Measurements from ENCODE around the gene SUPT20H. TPM values are rescaled to one million over a fixed set of nuclear protein-coding genes. Genes with fewer than 3 reads are reported as not detected.

SUPT20H gene
- total RNA-seq, 1 donor from 2014 or later: 61.0 TPM

Other genes starting within 250 kb of the SUPT20H start
- 7.6 TPM for gene RFXAP, start 240.5 kb downstream of the SUPT20H start, total RNA-seq
- gene SMAD9, start 139.4 kb downstream of the SUPT20H start, total RNA-seq: 14.8 TPM
- gene ALG5, start 60.3 kb downstream of the SUPT20H start, total RNA-seq: 14.8 TPM
- 27.8 TPM for gene EXOSC8, start 58.9 kb downstream of the SUPT20H start, total RNA-seq
- gene CSNK1A1L, start 46.0 kb upstream of the SUPT20H start, total RNA-seq: not detected

All from temporal lobe (tissue), 1 donor.